GM23338 (cell line): ENCODE data around the gene FAM53B.

Experiments used
- CREB1 ChIP-seq: fragments of 250-450 bp; sonication (Bioruptor Pico); IDR thresholded peaks from 2 replicates; pipeline ENCODE4 v1.5.0; 2020; ENCODE audit warnings: low read depth, mild to moderate bottlenecking, moderate library complexity
- CTCF ChIP-seq, 2 experiments: fragments of 200-600 bp in 1 of 2; sonication (generic) in 1 of 2; conservative IDR thresholded peaks; 2 replicates each; pipeline versions ENCODE4 v1.5.1 to v1.6.1; 2016 to 2017; ENCODE audit warnings: antibody characterized with exemption in 2 of 2, low read depth in 2 of 2, mild to moderate bottlenecking in 2 of 2, moderate library complexity in 1 of 2
- ETS1 ChIP-seq: IDR thresholded peaks from 2 replicates; pipeline ENCODE4 v1.6.1; 2016; ENCODE audit warnings: antibody characterized with exemption
- EZH2 ChIP-seq: fragments of 200-600 bp; sonication (generic); IDR thresholded peaks from one replicate; pipeline ENCODE4 v1.8.0; 2017; ENCODE audit warnings: antibody characterized with exemption, mild to moderate bottlenecking, low read depth; ENCODE audit not compliant: unreplicated experiment
- EZH2phosphoT487 ChIP-seq: fragments of 200-600 bp; sonication (generic); IDR thresholded peaks from one replicate; pipeline ENCODE4 v1.8.1; 2018; ENCODE audit warnings: antibody characterized with exemption; ENCODE audit not compliant: unreplicated experiment
- JUNB ChIP-seq: IDR thresholded peaks from one replicate; pipeline ENCODE4 v1.6.1; 2016; ENCODE audit warnings: antibody characterized with exemption; ENCODE audit not compliant: unreplicated experiment
- NANOG ChIP-seq: IDR thresholded peaks from 2 replicates; pipeline ENCODE4 v1.6.1; 2016; ENCODE audit warnings: antibody characterized with exemption, borderline replicate concordance
- POLR2AphosphoS5 ChIP-seq: IDR thresholded peaks from 2 replicates; pipeline ENCODE4 v1.6.1; 2016; ENCODE audit warnings: antibody characterized with exemption, low read depth
- REST ChIP-seq: IDR thresholded peaks from one replicate; pipeline ENCODE4 v1.6.1; 2018; ENCODE audit warnings: antibody characterized with exemption; ENCODE audit not compliant: unreplicated experiment
- STAT1 ChIP-seq: IDR thresholded peaks from one replicate; pipeline ENCODE4 v1.6.1; 2016; ENCODE audit warnings: antibody characterized with exemption; ENCODE audit not compliant: unreplicated experiment
- ZNF114 ChIP-seq: fragments of 250-450 bp; sonication (Bioruptor Pico); IDR thresholded peaks from 2 replicates; pipeline ENCODE4 v1.5.0; 2020; ENCODE audit warnings: mild to moderate bottlenecking, moderate library complexity
- ZNF331 ChIP-seq: fragments of 250-450 bp; sonication (Bioruptor Pico); IDR thresholded peaks from 2 replicates; pipeline ENCODE4 v1.5.0; 2020; ENCODE audit warnings: low read depth, mild to moderate bottlenecking, moderate library complexity
- ZNF462 ChIP-seq: fragments of 250-450 bp; sonication (Bioruptor Pico); IDR thresholded peaks from 2 replicates; pipeline ENCODE4 v1.5.0; 2020; ENCODE audit warnings: mild to moderate bottlenecking, moderate library complexity

- TF ChIP-seq POLR2AphosphoS5: no peak
- TF ChIP-seq CTCF (conservative IDR thresholded peaks at IDR 0.05; ENCODE audit: low read depth in 2 of 2): no peak
- TF ChIP-seq EZH2: no peak
- no peak for TF ChIP-seq EZH2phosphoT487
- TF ChIP-seq CREB1 (CRISPR knock-in tag): no peak
- TF ChIP-seq REST: no peak
- TF ChIP-seq ETS1: no peak
- no peak for TF ChIP-seq ZNF462
- TF ChIP-seq JUNB: no peak
- no peak for TF ChIP-seq ZNF114 (CRISPR knock-in tag)
- TF ChIP-seq STAT1: no peak
- no peak for TF ChIP-seq ZNF331 (CRISPR knock-in tag)
- no peak for TF ChIP-seq NANOG
Observed at GRCh38 chr10:124621637-124622036, 122.5 kb downstream of the FAM53B start.
